Measurements from ENCODE around the gene SENP7.

GRCh38 chr3:101512396-101512645, 691 bp downstream of the SENP7 start:
- TF ChIP-seq CTCF (IDR thresholded peaks at IDR 0.05; ENCODE audit: low read depth, low read length), result no peak
- no peak for TF ChIP-seq EZH2phosphoT487 (IDR thresholded peaks at IDR 0.05; ENCODE audit: low read depth)
